T1000 (cell line): ENCODE data around the gene BRD7.
"Not testable (repeated sequence)": the region's sequence is repeated elsewhere in the genome, so short reads cannot be mapped to it uniquely, and the experiment has no call there.

Experiments used
- DNase-seq: peaks from one replicate; lab custom pipeline; 2025; ENCODE audit warnings: mixed read lengths; lab: John Stamatoyannopoulos, UW

BRD7 gene

GRCh38 chr16:50359626-50360025, 9.2 kb downstream of the BRD7 start:
- no peak for DNase-seq

GRCh38 chr16:50354629-50355456, 13.9 kb downstream of the BRD7 start:
- DNase-seq: no peak

- no peak for DNase-seq
Observed at GRCh38 chr16:50354082-50354481, 14.7 kb downstream of the BRD7 start.

DNA sequence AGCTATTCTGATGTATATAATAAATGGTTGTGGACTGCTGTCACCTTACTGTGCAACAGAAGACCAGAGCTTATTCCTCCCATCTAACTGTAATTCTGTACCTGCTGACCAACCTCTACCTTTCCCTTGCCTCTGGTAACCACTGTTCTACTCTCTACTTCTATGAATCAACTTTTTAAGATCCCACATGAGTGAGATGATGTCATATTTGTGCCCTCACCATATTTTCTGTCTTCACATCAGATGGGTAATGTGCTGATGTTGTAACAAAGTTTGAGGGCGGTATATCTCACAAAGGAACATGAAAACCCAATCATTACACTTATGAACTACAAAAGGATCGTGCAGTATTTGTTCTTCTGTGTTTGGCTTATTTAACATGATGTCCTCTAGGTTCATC, 16.8 kb downstream of the BRD7 start:
- no peak for DNase-seq

DNA sequence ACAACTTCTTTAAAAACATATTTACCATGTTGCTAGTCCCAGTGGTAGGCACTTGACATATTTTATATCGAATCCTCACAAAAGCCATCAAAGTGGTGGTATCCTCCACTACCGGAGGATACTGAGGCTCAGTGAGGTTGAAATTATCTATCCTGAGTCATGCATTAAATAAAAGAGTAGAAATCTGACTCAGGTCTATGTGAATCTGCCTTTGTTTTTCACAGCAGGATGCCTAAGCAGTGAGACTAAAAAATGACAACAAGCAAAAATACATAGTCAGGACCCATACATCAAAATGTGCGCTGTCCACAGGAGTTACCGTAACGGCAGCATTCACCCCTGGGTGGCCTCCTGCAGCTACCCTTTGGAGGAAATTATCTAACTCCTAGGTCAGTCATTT, 17.7 kb downstream of the BRD7 start:
- DNase-seq: no peak

GRCh38 chr16:50345210-50345609, 23.6 kb downstream of the BRD7 start:
- not testable (repeated sequence) for DNase-seq

GRCh38 chr16:50343566-50343965, 25.2 kb downstream of the BRD7 start:
- not testable (repeated sequence) for DNase-seq

DNA sequence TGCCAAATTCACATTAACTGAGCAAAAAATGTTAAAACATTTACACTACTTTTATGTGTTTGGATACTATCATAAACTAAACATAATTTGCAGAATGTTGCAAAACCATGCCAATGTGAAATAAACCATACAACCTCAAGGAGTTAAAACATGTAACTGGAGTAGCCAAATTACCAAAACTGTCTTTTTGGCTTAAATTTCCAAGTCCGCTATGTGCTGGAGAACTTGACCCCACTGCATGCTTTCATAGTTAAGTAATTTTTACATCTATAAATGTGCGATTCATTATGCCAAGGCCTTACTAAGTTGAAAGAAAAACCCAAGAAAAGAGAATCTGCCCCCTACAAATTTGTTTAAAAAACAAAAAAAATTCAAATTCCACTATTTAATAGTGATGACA, 28.2 kb downstream of the BRD7 start:
- no peak for DNase-seq

DNA sequence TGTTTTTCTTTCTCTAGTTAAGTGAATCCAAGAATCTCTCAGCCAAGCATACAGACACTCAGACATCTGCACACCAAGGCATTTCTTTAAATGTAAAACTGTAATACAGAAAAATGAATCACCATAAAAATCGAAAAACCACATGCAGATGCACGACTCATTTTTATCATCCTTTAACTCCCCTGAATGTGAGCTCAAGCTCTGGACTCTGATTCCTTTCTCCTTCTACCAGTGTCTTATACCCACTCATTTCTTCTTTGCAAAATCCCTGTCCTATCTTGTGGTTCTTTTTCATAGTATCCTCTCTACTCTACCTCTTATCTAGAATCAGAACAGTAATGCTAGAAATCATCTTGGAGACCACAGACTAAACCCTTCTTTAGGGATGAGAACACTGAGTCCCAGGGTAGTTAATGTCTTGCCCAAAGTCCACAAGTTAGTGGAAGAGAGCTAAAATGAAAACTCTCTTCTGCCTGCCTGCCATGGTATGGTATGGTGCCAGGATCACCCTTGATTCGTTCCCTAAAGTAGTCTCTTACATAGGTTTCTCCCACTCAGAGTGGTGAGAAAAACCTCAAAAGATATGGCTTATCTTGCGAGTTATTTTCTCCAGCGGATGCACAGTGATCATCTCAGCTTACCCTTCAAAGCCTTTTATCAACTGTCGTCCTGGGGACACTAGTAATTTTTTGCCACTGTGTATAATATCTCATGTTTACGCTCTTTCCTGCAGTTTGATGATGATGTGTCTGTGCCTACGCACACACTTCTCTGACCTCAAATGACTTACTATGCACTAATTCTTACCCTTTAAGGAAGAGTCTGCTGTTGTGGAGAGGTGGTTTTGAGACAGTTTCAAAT, 30.2 kb downstream of the BRD7 start:
- DNase-seq: no peak

GRCh38 chr16:50336884-50337283, 31.9 kb downstream of the BRD7 start:
- DNase-seq: no peak

- no peak for DNase-seq
Observed at GRCh38 chr16:50335196-50335958, 33.4 kb downstream of the BRD7 start.

- no peak for DNase-seq
Observed at GRCh38 chr16:50334106-50334975, 34.4 kb downstream of the BRD7 start.

DNA sequence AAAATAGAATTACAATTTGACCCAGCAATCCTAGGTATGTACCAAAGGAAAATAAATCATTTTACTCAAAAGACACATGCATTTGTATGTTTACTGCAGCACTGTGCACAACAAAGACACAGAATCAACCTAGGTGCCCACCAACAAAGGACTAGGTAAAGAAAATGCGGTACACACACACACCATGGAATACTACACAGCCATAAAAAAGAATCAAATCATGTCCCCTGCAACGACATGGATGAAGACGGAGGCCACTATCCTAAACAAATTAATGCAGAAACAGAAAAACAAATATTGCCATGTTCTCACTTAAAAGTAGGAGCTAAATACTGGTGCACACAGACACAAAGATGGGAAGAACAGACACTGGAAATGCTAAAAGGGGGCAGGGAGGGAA, 36.2 kb downstream of the BRD7 start:
- no peak for DNase-seq

DNA sequence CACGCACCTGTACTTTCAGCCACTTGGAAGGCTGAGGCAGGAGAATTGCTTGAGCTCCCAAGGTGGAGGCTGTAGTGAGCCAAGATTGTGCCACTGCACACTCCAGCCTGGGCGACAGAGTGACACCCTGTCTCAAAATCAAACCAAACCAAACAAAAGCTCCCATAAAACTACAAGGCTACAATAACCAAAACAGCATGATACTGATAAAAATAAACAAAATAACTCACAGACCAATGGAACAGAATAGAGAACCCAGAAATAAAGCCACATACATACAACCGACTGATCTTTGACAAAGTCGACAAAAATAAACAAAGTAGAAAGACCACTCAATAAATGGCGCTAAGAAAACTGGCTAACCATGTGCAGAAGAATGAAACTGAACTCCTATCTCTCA, 37.2 kb downstream of the BRD7 start:
- no peak for DNase-seq

GRCh38 chr16:50329446-50330189, 39.2 kb downstream of the BRD7 start:
- DNase-seq: no peak

DNA sequence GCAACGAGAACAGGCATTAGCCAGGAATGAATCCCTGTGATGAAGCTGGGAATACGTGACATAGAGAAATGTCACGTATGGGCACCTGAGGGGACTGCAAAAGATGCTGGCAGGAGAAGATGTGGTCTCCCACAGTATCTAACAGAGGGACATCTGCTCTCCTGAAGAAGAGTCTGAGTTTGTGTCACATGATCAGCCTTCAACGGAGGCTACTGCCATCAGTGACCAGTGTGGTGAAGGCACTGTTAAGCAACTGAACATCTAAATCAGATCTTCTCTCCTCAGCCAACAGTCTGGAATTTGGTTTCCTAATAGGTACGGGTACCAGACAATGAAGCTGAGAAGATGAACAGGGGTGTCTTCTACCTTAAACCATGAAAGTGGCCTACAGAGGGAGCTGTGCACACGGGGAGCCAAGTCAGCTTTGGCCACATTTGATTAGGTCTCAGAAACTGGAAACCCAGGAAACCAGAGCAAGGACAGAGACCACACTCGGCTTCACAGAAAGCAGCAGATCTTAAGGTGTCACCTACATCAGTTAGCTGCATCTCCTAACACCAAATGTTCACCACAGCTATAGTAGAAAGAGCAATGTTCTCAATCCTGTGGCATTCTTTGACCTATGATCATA, 41.8 kb downstream of the BRD7 start:
- no peak for DNase-seq

DNA sequence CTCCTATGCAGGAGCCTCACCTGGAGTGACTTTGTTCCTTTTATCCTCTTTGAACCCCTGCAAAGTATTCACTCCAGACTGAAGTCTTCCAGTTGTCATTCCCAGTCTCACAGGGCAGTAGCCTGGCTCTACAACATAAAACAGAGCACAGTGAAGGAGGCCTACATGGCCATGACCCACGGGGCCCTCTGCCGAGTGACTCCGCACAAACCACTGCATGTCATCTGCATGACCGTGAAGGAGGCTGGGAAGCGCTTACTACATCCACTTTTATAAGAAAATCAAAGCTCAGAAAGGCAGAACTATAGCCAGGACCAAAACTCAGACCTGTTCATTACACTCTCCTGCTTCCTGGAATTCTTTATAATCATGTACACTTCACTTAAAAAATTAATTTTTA, 42.5 kb downstream of the BRD7 start:
- DNase-seq: no peak

DNA sequence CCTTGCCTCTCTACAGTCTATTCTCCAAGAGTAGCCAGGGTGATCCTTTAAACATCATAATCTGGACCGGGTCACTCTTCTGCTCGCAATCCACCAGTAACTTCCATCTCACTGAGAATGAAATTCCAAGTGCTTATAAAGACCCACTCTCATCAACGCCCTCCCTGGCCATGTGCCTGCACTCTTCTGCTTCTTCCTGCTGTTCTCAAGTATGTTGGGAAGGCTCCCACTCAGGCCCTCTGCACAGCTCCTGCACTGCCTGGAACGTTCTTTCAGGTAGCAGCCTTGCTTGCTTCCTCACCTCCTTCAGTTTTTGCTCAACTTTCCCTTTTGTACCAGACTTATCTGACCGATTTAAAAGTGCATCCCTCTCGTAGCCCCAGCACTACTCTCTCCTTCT, 44.4 kb downstream of the BRD7 start:
- no peak for DNase-seq

DNA sequence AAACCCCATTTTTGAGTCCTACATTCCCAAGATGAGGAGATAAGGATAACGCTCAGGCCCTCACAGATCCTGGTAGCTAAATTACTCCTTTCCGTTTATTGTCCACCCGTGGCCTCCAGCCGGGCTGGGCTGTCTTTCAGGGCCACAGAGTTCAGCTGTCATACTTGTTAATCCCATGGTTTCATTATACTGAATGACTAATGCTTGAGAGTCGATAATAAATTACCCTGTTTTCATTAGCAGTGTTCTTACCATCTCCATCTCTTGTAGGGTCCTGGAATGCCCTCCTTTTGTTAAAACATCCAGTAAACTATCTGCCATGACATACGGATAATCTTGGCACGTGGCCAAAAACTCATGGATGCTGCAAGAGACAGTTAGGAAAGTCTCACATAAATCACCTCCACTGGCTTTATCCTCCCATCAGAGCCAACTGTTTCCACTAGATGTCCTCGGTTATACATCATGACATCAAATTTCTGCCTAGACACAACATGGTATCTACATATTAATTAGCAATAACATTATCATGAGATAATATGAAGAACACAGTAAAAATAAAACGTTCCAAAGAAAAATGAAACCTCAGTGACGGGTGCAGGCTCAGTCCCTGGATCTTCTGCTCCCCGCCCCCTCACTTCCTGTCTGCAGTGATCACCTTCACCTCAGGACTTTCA, 45.3 kb downstream of the BRD7 start:
- no peak for DNase-seq

DNA sequence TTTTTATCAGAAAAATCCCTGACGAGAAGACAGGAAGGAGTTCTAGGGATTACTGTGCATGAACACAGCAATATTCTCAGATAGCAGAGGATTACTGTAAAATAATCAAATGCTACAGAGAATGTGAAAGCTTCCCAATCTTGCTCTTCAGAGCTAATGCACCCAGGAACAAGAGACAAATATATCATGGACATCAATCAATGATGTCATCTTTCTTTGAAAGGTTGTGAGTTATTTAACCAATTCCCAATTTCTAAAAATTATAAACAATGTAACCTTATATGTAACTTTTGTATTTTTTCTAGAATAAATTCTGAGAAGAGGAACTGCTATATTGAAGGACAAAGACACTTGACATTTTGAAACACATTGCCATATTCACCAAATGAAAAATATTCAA, 46.5 kb downstream of the BRD7 start:
- DNase-seq: no peak
